GM12872 (cell line): ENCODE data around the gene SLC4A3.

Experiments
- TF ChIP-seq, protein P1 (sequence below): IDR thresholded peaks from 3 replicates; pipeline ENCODE4 v1.5.1; 2011; ENCODE audit warnings: low read depth, mild to moderate bottlenecking, low read length, moderate library complexity; ENCODE audit not compliant: insufficient read depth

The SLC4A3 gene

DNA sequence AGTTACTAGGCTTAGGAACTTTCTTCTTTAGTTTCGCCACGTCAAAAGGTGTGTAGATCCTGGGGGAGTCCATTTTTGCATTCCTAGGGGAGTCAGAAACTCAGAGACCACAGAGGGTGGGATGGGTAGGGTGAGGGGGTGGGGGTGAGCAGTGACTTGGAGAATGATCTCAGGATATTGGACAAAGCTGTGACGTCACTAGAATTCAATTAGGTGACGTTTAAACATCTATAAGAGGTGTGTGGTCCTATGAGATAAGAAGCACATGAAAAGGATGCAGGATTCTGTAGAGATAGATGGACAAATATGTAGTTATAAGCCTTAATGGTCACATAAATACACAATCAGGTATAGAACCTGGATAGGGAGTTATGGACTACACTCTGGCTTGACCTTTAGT, 21.5 kb downstream of the SLC4A3 start:
- TF ChIP-seq, protein P1, sequence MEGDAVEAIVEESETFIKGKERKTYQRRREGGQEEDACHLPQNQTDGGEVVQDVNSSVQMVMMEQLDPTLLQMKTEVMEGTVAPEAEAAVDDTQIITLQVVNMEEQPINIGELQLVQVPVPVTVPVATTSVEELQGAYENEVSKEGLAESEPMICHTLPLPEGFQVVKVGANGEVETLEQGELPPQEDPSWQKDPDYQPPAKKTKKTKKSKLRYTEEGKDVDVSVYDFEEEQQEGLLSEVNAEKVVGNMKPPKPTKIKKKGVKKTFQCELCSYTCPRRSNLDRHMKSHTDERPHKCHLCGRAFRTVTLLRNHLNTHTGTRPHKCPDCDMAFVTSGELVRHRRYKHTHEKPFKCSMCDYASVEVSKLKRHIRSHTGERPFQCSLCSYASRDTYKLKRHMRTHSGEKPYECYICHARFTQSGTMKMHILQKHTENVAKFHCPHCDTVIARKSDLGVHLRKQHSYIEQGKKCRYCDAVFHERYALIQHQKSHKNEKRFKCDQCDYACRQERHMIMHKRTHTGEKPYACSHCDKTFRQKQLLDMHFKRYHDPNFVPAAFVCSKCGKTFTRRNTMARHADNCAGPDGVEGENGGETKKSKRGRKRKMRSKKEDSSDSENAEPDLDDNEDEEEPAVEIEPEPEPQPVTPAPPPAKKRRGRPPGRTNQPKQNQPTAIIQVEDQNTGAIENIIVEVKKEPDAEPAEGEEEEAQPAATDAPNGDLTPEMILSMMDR = no peak

DNA sequence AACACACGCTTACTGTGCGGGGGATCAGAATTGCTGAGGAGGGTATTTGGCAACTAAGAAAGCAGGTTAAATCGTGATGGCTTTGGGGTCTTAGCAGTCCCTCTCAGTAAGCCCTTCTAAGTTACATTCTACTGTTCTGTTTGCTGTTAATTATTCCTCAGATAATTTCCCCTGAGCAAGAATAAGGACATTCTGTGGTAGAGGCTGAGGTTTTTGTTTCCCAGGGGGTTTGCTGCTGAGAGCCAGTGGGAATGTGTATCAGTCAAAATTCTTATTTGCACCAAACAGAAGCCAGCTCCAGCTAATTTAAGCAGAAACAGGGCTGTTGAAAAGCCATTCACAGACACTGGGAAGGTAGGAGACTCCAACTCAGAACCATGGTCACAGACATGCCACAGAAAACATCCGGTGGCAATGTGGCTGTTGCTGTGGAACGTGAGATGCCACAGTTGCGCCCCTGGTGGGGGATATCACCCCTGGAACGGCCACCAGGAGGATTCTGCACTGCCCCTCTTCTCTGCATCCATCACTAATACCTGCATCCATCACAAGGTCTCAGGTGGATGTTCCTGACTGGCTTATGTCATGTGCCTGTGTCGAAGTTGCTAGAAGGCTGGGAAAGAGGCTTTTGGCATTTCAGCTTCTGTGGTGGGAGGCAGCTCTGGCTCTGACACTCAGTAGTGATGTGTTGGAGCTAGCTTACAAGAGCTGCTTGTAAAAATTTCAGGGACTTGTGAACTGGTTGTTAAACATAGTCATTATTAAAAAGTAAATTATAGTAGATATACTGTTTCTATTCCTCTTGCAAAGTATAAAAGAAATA, 23.2 kb downstream of the SLC4A3 start:
- TF ChIP-seq, protein P1 = no peak

DNA sequence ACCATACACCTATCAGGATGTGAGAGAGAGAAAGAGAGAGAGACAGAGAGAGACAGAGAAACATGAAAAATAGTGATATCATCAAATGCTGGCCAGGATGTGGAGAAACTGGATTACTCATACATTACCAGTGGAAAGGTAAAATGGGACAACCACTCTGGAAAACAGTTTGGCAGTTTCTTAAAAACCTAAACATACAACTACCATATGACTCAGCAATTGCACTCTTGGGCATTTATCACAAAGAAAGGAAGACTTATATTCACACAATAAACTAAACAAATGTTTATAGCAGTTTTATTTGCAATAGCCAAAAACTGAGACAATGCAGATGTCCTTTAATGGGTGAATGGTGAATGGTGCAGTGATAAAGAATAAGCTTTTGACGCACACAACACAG, 29.1 kb downstream of the SLC4A3 start:
- TF ChIP-seq, protein P1 = no peak

- TF ChIP-seq, protein P1 = no peak
These were observed 30.9 kb downstream of the SLC4A3 start for GRCh38 chr2:219658196-219658846.

DNA sequence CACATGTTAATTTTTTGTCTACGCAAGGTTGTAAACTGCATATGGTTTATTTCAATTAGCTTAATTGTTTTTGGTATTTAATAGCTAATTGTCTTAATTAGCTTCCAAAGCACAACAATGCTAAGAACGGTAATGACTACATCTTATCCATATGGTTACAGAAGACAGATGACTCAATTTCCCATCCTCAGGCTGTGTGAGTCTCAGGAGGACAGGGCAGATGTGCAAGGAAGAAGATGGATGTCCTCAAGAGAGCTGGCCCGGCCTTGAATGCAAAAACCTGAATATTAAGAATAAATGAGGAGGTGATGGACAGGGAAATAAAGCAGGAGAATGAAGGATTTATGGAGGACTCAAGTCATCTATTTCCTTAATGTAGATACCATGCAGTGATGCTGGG, 31.4 kb downstream of the SLC4A3 start:
- TF ChIP-seq, protein P1 = no peak

DNA sequence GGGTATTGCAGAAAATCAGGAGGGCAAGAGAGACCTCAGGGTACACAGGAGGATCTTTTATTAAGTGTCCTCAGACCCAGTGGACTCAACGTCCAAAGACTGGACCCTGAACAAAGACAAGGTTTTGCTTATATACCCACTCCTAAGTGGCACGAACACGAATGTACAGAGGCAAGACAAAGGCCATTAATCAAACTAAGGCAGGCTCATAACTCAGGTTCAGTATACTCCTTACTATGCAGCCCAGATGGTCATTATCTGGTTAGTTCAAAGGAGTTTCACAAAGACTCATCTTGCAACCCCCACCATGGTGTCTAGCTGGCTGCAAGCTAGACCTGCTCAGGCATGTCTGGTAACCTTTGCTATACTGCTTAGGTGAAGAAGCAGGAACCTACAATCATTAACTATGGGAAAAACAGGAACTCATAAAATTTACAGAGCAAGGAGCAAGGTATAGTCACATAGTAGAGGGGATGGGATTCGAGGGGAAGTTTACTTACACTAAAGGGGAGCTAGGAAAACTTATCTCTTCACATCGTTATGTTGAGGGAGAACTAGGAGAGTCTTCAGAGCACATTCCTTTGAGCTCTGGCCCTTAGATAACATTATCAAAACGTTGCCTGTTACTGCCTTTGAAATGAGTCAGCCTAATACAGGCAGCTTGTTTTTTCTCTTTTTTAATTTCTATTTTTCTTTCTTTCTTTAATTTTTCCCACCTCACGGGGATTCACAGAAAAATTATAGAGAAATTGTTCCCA, 33.9 kb downstream of the SLC4A3 start:
- TF ChIP-seq, protein P1 = no peak

GRCh38 chr2:219661955-219662395, 34.5 kb downstream of the SLC4A3 start:
- TF ChIP-seq, protein P1 = no peak
